Cardiac fibroblast (primary cell): ENCODE measurements around the gene NAALADL2.

ENCODE experiments used
- DNase-seq, 2 donors: peaks; one replicate each; pipeline versions ENCODE4 v3.0.0 to v3.0.0-alpha.2; 2010; ENCODE audit warnings: low read depth in 2 of 2
- H3K4me3 ChIP-seq, 2 donors: replicated peaks in 1 of 2; 1 replicate in 1 of 2; 2 replicates in 1 of 2; pipeline ENCODE4 v1.5.1; 2011; ENCODE audit warnings: low read depth in 2 of 2, low read length in 2 of 2, mild to moderate bottlenecking in 2 of 2, moderate library complexity in 1 of 2
- CTCF ChIP-seq: IDR thresholded peaks from one replicate; pipeline ENCODE4 v1.5.1; 2011; ENCODE audit warnings: low read depth, mild to moderate bottlenecking, low read length, inconsistent platforms

The NAALADL2 gene

DNA sequence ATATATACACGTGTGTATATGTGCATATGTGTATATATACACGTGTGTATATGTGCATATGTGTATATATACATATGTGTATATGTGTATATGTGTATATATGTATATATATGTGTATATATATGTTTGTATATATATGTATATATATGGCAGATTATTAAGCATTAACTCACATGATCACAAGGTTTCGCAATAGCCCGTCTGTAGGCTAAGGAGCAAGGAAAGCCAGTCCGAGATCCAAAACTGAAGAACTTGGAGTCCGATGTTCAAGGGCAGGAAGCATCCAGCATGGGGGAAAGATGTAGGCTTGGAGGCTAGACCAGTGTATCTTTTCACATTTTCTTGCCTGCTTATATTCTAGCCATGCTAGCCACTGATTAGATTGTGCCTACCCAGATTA, 23.7 kb downstream of the NAALADL2 start:
- no peak for TF ChIP-seq CTCF
- H3K4me3 ChIP-seq = no peak overlapping the region
- no peak for DNase-seq

- no peak for TF ChIP-seq CTCF
- H3K4me3 ChIP-seq = no peak overlapping the region
- no peak for DNase-seq
Measured at GRCh38 chr3:174883881-174884675, 24.9 kb downstream of the NAALADL2 start.

GRCh38 chr3:174884776-174885568, 25.8 kb downstream of the NAALADL2 start:
- H3K4me3 ChIP-seq = no peak overlapping the region
- no peak for TF ChIP-seq CTCF
- DNase-seq = no peak

DNA sequence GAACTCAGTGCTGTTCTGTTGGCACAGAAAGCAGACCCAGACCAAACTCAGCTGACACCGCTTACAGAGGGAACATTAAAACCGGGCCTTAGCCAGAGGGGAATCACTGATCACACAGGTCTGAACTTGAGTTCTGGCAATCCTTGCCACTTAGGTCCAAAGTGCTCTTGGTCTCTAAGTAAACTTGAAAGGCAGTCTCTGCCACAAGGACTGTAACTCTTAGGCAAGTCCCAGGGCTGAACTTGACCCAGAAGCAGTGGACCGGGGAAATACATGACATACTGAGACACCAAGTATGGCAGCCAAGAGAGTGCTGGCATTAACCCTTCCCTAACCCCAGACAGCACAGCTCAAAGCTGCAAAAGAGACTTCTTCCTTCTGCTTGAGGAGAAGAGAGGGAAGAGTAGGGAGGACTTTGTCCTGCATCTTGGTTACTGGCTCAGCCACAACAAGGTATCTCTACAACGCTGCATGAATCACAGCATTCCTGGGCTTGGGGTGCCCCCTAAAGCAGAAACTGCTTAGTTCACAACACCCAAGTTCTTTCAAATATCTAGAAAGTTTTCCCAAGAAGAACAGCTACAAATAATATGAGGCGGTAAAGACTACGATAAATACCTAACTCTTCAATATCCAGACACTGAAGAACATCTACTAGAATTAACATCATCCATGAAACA, 32.5 kb downstream of the NAALADL2 start:
- TF ChIP-seq CTCF = no peak
- DNase-seq = peak; percentile 10 to 28
- no peak overlapping the region for H3K4me3 ChIP-seq

DNA sequence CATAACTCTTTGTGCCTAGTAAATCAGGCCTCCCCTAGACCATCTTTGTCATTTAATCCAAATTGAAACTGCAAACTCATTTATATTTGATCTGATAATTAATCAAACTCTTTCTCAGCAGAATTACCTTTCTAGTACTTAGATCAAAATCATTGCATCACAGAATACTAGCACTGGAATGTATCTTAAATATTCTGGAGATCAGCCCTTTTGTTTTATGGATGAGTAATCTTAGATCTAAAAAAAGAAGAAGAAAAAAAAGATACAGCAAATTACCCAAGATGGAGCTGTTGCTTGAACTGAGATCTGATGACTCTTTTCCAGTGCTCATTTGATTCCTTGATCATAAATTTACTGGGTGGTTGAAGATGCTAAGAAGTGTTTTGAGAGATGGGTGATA, 47.9 kb downstream of the NAALADL2 start:
- no peak overlapping the region for H3K4me3 ChIP-seq
- TF ChIP-seq CTCF = no peak
- DNase-seq = peak in 1 of 2 donors; percentile 52

- DNase-seq = no peak
- no peak for TF ChIP-seq CTCF
- H3K4me3 ChIP-seq = no peak overlapping the region
Measured at GRCh38 chr3:174907628-174908407, 48.7 kb downstream of the NAALADL2 start.
